CD4-positive, CD25-positive, alpha-beta regulatory T cell (primary cell): ENCODE results near the gene DDO. TPM values are rescaled to one million over a fixed set of nuclear protein-coding genes. Genes with fewer than 3 reads are reported as not detected.

ENCODE experiments used
- ATAC-seq, 2 donors: fragments of 150-1000 bp; cut with Tn5 transposase; one replicate each; pipeline ENCODE4 v1.10.0; 2021; ENCODE audit warnings: low read depth in 2 of 2, moderate number of reproducible peaks in 2 of 2, moderate library complexity in 1 of 2
- DNase-seq, 3 donors: peaks; one replicate each; pipeline versions ENCODE4 v3.0.0 to v3.0.0-alpha.2; 2012 to 2022; ENCODE audit warnings: mixed read lengths in 1 of 3
- H3K27ac ChIP-seq: one replicate; pipeline ENCODE4 v1.7.0; 2013; ENCODE audit warnings: mild to moderate bottlenecking, low read length; ENCODE audit not compliant: insufficient read depth, poor library complexity, severe bottlenecking
- H3K27me3 ChIP-seq: one replicate; pipeline ENCODE4 v1.7.0; 2013; ENCODE audit warnings: low read length; ENCODE audit not compliant: control insufficient read depth, insufficient read depth
- H3K36me3 ChIP-seq: one replicate; pipeline ENCODE4 v1.7.0; 2013; ENCODE audit warnings: mild to moderate bottlenecking, low read length, moderate library complexity; ENCODE audit not compliant: control insufficient read depth, insufficient read depth
- H3K4me1 ChIP-seq: 2 replicates; pipeline ENCODE4 v1.7.0; 2013; ENCODE audit warnings: mild to moderate bottlenecking, low read length; ENCODE audit not compliant: insufficient read depth, control insufficient read depth, poor library complexity, severe bottlenecking
- H3K4me3 ChIP-seq: one replicate; pipeline ENCODE4 v1.7.0; 2013; ENCODE audit warnings: low read depth, mild to moderate bottlenecking, low read length, moderate library complexity
- H3K9me3 ChIP-seq, 2 experiments: 1 replicate in 1 of 2; 2 replicates in 1 of 2; pipeline ENCODE4 v1.7.0; 2013; ENCODE audit warnings: low read length in 2 of 2, mild to moderate bottlenecking in 1 of 2, moderate library complexity in 1 of 2; ENCODE audit not compliant: control insufficient read depth in 2 of 2
- H3K27ac Mint-ChIP-seq, 3 donors: one replicate each; pipeline ENCODE4 v1.8.0; 2020 to 2022; ENCODE audit warnings: mild to moderate bottlenecking in 3 of 3, mixed read lengths in 3 of 3, moderate library complexity in 2 of 3
- H3K27me3 Mint-ChIP-seq: one replicate; pipeline ENCODE4 v1.8.0; 2022; ENCODE audit warnings: mild to moderate bottlenecking, mixed read lengths
- H3K36me3 Mint-ChIP-seq: one replicate; pipeline ENCODE4 v1.8.0; 2020; ENCODE audit warnings: mixed read lengths
- H3K4me1 Mint-ChIP-seq, 4 donors: one replicate each; pipeline ENCODE4 v1.8.0; 2020 to 2022; ENCODE audit warnings: mixed read lengths in 4 of 4, mild to moderate bottlenecking in 1 of 4
- H3K4me3 Mint-ChIP-seq, 4 donors: one replicate each; pipeline ENCODE4 v1.8.0; 2020 to 2022; ENCODE audit warnings: mild to moderate bottlenecking in 4 of 4, mixed read lengths in 4 of 4, moderate library complexity in 3 of 4
- H3K9me3 Mint-ChIP-seq, 7 donors: one replicate each; pipeline ENCODE4 v1.8.0; 2020 to 2022; ENCODE audit warnings: mixed read lengths in 7 of 7, mild to moderate bottlenecking in 3 of 7, moderate library complexity in 2 of 7
- polyA plus RNA-seq, 4 donors: library from polyadenylated mRNA; unstranded; fragments of 300-500 nt; fragmentation: Illumina TruSeq; gene quantifications; one replicate each; pipeline ENCODE4 v1.2.3, GENCODE V29; 2021
- total RNA-seq: library from RNA; stranded (reverse); gene quantifications from one replicate; pipeline ENCODE4 v1.2.3, GENCODE V29; 2022

DDO gene
- total and polyA plus RNA-seq, 5 donors from 2014 or later: not detected

GRCh38 chr6:110449541-110449895 lies 34.1 kb upstream of the DDO start:
- Mint-ChIP-seq H3K27me3 (no peaks in the 10 kb centered on the region), H3K27ac (no peak overlapping the region)

GRCh38 chr6:110448846-110449540 lies 33.6 kb upstream of the DDO start:
- Histone ChIP-seq H3K36me3 (no peaks in the 10 kb centered on the region), H3K9me3 (peaks cover 0 to 2% of the 10 kb centered on the region in 2 experiments), H3K4me3 (no peak overlapping the region), H3K27me3 (peaks cover 16% of the 10 kb centered on the region), H3K4me1 (no peaks in the 10 kb centered on the region), H3K27ac (no peak overlapping the region)
- Mint-ChIP-seq H3K36me3 (no peaks in the 10 kb centered on the region), H3K4me3 (no peak overlapping the region), H3K27ac (no peak overlapping the region), H3K27me3 (no peaks in the 10 kb centered on the region), H3K9me3 (peaks cover 0 to 2% (median 0%) of the 10 kb centered on the region in 7 donors), H3K4me1 (no peaks in the 10 kb centered on the region)
- no peak for DNase-seq
- no peak for ATAC-seq

More at GRCh38 chr6:110449541-110449895, 34.1 kb upstream of the DDO start:
- Histone ChIP-seq H3K4me1 (no peaks in the 10 kb centered on the region), H3K4me3 (no peak overlapping the region), H3K36me3 (no peaks in the 10 kb centered on the region), H3K9me3 (peaks cover 0 to 2% of the 10 kb centered on the region in 2 experiments), H3K27me3 (peaks cover 18% of the 10 kb centered on the region), H3K27ac (no peak overlapping the region)
- no peak for DNase-seq
- no peak for ATAC-seq
- Mint-ChIP-seq H3K9me3 (peaks cover 0 to 2% (median 0%) of the 10 kb centered on the region in 7 donors), H3K36me3 (no peaks in the 10 kb centered on the region), H3K4me1 (no peaks in the 10 kb centered on the region), H3K4me3 (no peak overlapping the region)

- no peaks in the 10 kb centered on the region for H3K27me3 Mint-ChIP-seq
- no peaks in the 10 kb centered on the region for H3K4me1 Mint-ChIP-seq
- peaks cover 12% of the 10 kb centered on the region for H3K27me3 ChIP-seq
- no peak overlapping the region for H3K27ac Mint-ChIP-seq
- no peak overlapping the region for H3K4me3 ChIP-seq
- no peaks in the 10 kb centered on the region for H3K36me3 ChIP-seq
- H3K27ac ChIP-seq: no peak overlapping the region
- H3K4me1 ChIP-seq: no peaks in the 10 kb centered on the region
- no peak for ATAC-seq
- DNase-seq: no peak
- H3K9me3 Mint-ChIP-seq: peaks cover 0 to 2% (median 0%) of the 10 kb centered on the region in 7 donors
- H3K36me3 Mint-ChIP-seq: no peaks in the 10 kb centered on the region
- no peak overlapping the region for H3K4me3 Mint-ChIP-seq
- peaks cover 0 to 2% of the 10 kb centered on the region in 2 experiments for H3K9me3 ChIP-seq
Observed at GRCh38 chr6:110447761-110448160, 32.4 kb upstream of the DDO start.

GRCh38 chr6:110446405-110446804 lies 31.0 kb upstream of the DDO start:
- Histone ChIP-seq H3K27ac (no peak overlapping the region), H3K9me3 (no peaks in the 10 kb centered on the region), H3K4me3 (no peak overlapping the region), H3K36me3 (no peaks in the 10 kb centered on the region), H3K27me3 (peaks cover 10% of the 10 kb centered on the region), H3K4me1 (no peaks in the 10 kb centered on the region)
- Mint-ChIP-seq H3K36me3 (no peaks in the 10 kb centered on the region), H3K27ac (no peak overlapping the region), H3K4me3 (no peak overlapping the region), H3K9me3 (peaks cover 0 to 2% (median 0%) of the 10 kb centered on the region in 7 donors), H3K4me1 (no peaks in the 10 kb centered on the region), H3K27me3 (peaks cover 9% of the 10 kb centered on the region)
- no peak for ATAC-seq
- DNase-seq: no peak

GRCh38 chr6:110440026-110440425 lies 24.7 kb upstream of the DDO start:
- Mint-ChIP-seq H3K4me3 (no peak overlapping the region), H3K4me1 (no peaks in the 10 kb centered on the region), H3K36me3 (no peaks in the 10 kb centered on the region), H3K27me3 (peaks cover 28% of the 10 kb centered on the region), H3K27ac (no peak overlapping the region), H3K9me3 (peaks cover 0 to 3% (median 0%) of the 10 kb centered on the region in 7 donors)
- DNase-seq (no peak), ATAC-seq (no peak)
- Histone ChIP-seq H3K9me3 (no peaks in the 10 kb centered on the region), H3K4me1 (no peaks in the 10 kb centered on the region), H3K36me3 (no peaks in the 10 kb centered on the region), H3K27me3 (peaks cover 4% of the 10 kb centered on the region), H3K4me3 (no peak overlapping the region), H3K27ac (no peak overlapping the region)

GRCh38 chr6:110439356-110439755 lies 24.0 kb upstream of the DDO start:
- Histone ChIP-seq H3K27me3 (peaks cover 4% of the 10 kb centered on the region), H3K27ac (no peak overlapping the region), H3K4me3 (no peak overlapping the region), H3K9me3 (no peaks in the 10 kb centered on the region), H3K36me3 (no peaks in the 10 kb centered on the region), H3K4me1 (no peaks in the 10 kb centered on the region)
- Mint-ChIP-seq H3K36me3 (no peaks in the 10 kb centered on the region), H3K9me3 (peaks cover 0 to 4% (median 0%) of the 10 kb centered on the region in 7 donors), H3K27ac (no peak overlapping the region), H3K4me1 (no peaks in the 10 kb centered on the region), H3K4me3 (no peak overlapping the region), H3K27me3 (peaks cover 28% of the 10 kb centered on the region)
- DNase-seq (no peak), ATAC-seq (no peak)

- ATAC-seq (no peak), DNase-seq (no peak)
- Mint-ChIP-seq H3K27ac (no peak overlapping the region), H3K9me3 (peaks cover 0 to 4% (median 0%) of the 10 kb centered on the region in 7 donors), H3K4me3 (no peak overlapping the region), H3K27me3 (peaks cover 13% of the 10 kb centered on the region), H3K36me3 (no peaks in the 10 kb centered on the region), H3K4me1 (no peaks in the 10 kb centered on the region)
- no peak overlapping the region for H3K4me3 ChIP-seq
- H3K36me3 ChIP-seq: no peaks in the 10 kb centered on the region
- H3K27ac ChIP-seq: no peak overlapping the region
- H3K4me1 ChIP-seq: no peaks in the 10 kb centered on the region
- no peaks in the 10 kb centered on the region for H3K27me3 ChIP-seq
- no peaks in the 10 kb centered on the region for H3K9me3 ChIP-seq
Observed at GRCh38 chr6:110434961-110435602, 19.7 kb upstream of the DDO start.
